HAP-1 (cell line): ENCODE data around the gene PTPRF.

ENCODE experiments used
- DNase-seq, 2 experiments: peaks; one replicate each; pipeline ENCODE4 v3.0.0-alpha.2; 2016 to 2020; ENCODE audit warnings: low spot score in 2 of 2
- H3K27me3 ChIP-seq: fragments of 250-450 bp; sonication (Bioruptor Pico); 2 replicates; pipeline ENCODE4 v1.5.1; 2020; ENCODE audit warnings: low read depth, mild to moderate bottlenecking, moderate library complexity
- H3K36me3 ChIP-seq: fragments of 250-450 bp; sonication (Bioruptor Pico); replicated peaks from 2 replicates; pipeline ENCODE4 v1.5.1; 2020; ENCODE audit warnings: mild to moderate bottlenecking
- H3K4me1 ChIP-seq: fragments of 250-450 bp; sonication (Bioruptor Pico); 2 replicates; pipeline ENCODE4 v1.5.1; 2020; ENCODE audit warnings: mild to moderate bottlenecking
- H3K4me3 ChIP-seq: fragments of 250-450 bp; sonication (Bioruptor Pico); 2 replicates; pipeline ENCODE4 v1.5.1; 2020; ENCODE audit warnings: mild to moderate bottlenecking, moderate library complexity
- H3K9me3 ChIP-seq: fragments of 250-450 bp; sonication (Bioruptor Pico); 2 replicates; pipeline ENCODE4 v1.5.1; 2020; ENCODE audit warnings: mild to moderate bottlenecking, moderate library complexity
- in situ Hi-C: fragments of 300-500 bp; cut with MboI; formaldehyde crosslinking; loops from 3 replicates; pipeline ENCODE4 v1.14.3; 2020; ENCODE audit warnings: low sequenced_read_pairs, inconsistent platforms, mixed read lengths

PTPRF gene

DNA sequence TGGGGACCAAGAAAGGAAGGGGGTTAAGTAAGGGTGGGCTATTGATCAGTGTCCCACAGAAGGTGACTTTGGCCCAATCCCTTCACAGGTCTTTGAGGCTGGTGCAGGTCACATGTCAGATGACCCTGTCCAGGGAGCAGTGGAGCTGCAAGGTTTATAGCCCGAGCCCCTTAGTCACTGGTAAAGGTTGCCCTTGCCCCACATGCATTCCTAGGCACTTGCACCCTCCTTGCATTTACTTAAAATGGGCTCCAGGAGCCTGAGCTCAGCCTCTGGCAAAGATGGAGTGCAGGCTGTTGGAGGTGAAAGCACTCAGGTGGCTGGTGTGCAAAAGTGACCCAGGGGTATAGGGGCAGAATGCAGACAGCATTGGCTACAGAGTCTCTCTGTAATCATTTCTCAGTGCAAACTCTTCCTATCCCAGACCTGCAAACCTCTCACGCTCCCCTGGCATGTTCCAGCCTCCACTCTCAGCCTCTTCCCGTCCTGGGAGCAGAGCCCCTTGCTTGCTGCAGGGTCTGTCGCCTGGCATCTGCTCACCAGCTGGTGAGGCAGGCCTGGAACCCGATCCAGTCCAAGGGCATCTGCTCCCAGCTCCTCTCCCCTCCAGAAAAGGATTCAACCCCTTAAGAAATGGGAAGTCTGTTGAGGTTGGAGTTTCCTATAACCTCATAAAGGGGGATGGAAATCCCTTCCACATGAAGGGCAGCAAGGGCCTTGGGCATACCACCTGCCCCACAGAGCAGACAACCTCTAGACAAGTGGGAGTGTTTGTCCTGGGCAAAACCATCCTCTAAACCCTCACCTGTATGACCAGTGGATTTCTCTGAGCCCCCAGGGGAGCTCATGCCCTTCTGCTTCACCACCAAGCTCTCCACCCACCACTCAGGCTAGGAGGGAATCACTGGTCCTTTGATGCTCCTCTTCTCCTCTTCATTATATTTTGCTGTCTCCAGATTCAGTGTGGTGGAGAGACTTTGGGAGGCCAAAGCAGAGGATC lies 23.1 kb upstream of the PTPRF start:
- Histone ChIP-seq H3K4me3 (no peak overlapping the region), H3K9me3 (no peaks in the 10 kb centered on the region), H3K27me3 (no peaks in the 10 kb centered on the region), H3K36me3 (no peaks in the 10 kb centered on the region), H3K4me1 (no peaks in the 10 kb centered on the region)
- in situ Hi-C loops = no loop called here
- DNase-seq = no peak

DNA sequence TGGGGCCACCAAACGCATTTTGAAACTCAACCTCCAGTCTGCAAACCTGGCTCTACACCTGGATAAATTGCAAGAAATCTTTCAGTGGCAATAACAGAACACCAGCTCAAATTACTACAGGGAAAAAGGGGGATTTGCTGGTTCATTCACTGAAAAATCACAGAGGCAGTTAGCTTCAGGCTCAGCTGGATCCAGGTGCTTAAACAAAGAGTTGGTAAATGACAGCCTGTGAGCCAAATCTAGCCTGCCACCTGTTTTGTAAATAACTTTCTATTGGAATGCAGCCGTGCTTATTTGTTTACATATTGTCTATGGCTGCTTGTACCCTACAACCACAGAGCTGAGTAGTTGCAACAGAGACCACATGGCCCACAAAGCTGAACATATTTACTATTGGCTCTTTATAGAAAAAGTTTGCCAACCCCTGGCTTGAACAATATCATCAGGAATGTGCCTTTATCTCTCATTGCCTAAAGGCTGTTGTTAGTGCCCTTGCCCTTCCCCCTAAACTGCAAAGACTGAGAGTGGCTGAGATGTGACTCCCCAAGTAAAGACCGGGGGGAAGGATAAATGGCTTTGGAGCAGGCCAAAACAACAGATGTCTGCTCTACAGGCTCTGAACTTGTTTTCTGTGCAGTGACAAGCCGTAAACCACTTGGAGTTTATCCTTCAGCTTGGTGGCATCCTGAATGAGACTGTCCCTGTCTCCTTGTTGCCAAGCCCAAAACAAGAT lies 21.5 kb upstream of the PTPRF start:
- H3K9me3 ChIP-seq = no peaks in the 10 kb centered on the region
- no peaks in the 10 kb centered on the region for H3K4me1 ChIP-seq
- H3K4me3 ChIP-seq = no peak overlapping the region
- in situ Hi-C loops = no loop called here
- no peak for DNase-seq
- H3K27me3 ChIP-seq = no peaks in the 10 kb centered on the region
- H3K36me3 ChIP-seq = no peaks in the 10 kb centered on the region

DNA sequence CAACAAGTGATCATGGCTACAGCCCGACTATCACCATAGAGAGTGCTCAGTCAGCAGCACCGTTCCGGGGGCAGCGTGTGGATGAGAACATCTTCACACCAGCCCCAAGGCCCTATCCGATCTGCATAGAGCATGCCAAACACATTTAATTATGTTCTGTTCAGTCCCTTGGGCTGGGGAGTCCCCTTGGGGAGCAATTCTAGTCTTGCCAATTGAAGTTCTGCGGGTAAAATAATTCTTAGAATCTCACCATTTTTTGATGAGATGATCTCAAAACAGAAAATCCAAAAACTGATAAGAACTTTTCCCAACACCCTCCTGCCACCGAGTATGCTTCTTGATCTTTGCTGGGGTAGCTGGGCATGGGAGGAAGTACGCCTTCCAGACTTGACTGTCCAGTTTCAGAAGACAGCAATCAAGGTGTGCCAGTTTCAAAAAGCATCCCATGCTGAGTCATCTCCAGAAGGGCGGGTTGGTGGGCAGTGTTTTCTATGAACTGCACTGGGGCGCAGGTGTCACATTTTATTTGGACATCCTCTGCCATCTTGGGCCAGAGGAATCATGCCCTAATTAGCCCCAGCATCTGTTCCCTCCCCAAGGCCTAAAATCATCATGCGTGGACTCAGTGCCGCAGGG lies 20.8 kb upstream of the PTPRF start:
- H3K4me3 ChIP-seq = no peak overlapping the region
- in situ Hi-C loops = no loop called here
- H3K36me3 ChIP-seq = no peaks in the 10 kb centered on the region
- no peaks in the 10 kb centered on the region for H3K4me1 ChIP-seq
- H3K9me3 ChIP-seq = no peaks in the 10 kb centered on the region
- H3K27me3 ChIP-seq = no peaks in the 10 kb centered on the region
- DNase-seq = no peak

DNA sequence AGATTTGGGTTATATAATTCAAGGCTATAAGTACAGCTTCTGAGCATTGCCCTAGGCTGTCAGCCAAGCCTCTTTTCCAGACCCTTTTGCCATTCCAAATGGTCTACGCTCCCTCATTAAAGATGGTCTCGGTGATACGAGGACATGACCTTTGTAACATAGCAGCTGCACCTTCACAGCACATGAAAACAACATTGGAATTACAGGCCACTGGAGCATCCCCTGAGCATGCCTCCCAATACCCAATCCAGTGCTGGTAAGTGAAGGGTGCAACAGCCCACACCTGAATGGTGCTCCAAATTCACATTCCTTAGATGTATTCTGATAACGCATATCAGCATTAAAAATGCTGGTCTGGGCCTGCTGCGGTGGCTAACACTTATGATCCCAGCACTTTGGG lies 20.1 kb upstream of the PTPRF start:
- in situ Hi-C loops = no loop called here
- H3K36me3 ChIP-seq = no peaks in the 10 kb centered on the region

DNA sequence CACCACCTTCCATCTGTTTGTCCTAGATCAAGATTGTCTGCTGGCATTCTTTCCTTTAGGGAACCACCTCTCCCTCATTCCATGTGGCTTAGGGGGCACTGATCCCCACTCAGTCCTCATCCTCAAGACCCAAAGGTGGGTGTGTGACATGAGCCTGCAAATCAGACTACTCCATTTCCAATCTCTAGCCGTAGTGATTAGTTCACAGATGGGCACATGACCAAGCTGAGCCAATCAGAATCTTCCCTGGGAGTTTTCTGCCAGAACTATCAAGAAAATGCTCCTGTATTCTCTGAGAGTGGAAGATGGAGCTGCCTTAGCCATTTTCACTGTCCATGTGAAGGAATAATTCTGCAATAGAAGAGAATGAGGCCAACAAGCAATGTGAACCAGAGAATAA lies 19.3 kb upstream of the PTPRF start:
- 0 out of 2 replicates have a peak, but pooled peaks cover 3% of the 10 kb centered on the region for H3K27me3 ChIP-seq
- H3K4me1 ChIP-seq = no peaks in the 10 kb centered on the region
- DNase-seq = no peak
- H3K4me3 ChIP-seq = no peak overlapping the region
- in situ Hi-C loops = no loop called here
- H3K9me3 ChIP-seq = no peaks in the 10 kb centered on the region
- H3K36me3 ChIP-seq = no peaks in the 10 kb centered on the region

More for the DNA sequence above, 20.1 kb upstream of the PTPRF start:
- Histone ChIP-seq H3K27me3 (no peaks in the 10 kb centered on the region), H3K4me1 (no peaks in the 10 kb centered on the region), H3K4me3 (no peak overlapping the region), H3K9me3 (no peaks in the 10 kb centered on the region)
- no peak for DNase-seq

DNA sequence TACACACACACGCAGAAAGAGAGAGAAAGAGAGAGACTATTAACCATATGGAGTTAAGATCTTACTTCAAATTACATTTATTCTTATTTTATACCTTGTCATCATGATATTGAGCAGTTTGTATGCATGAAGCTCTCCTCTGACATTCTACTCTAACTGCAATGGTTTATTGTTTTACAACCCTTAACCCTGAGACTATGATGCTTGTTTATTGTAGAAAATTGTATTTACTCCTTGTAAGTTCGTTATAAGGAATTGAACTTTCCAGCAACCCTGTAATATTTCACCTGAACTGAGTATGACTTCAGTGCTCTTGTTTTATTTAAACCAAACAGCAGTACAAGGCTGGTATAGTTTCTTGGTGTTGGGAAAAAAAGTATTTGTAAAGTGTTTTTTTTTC lies 18.6 kb upstream of the PTPRF start:
- no peak for DNase-seq
- Histone ChIP-seq H3K4me3 (no peak overlapping the region), H3K27me3 (peaks cover 6% of the 10 kb centered on the region; the same call in 1 of the 2 replicates), H3K4me1 (no peaks in the 10 kb centered on the region), H3K9me3 (no peaks in the 10 kb centered on the region), H3K36me3 (no peaks in the 10 kb centered on the region)
- in situ Hi-C loops = no loop called here

DNA sequence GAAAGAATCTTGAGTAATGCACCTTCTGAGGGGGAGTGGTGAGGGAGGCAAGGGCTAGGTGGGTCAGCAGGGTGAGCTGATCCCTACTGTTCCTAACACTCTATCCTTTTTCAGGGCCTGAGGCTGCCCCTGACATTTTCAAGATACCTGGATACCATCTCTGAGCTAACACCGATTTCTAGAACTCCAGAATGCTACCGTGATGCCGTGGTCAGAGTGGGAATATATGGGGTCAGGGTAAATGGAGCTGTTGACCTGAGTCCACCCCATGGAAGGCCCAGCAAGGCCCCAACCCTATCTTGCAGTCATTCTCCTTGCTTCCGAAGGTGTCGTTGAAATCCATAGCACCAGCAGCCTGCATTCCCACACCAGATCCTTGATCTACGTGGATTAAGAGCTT lies 18.0 kb upstream of the PTPRF start:
- Histone ChIP-seq H3K4me1 (no peaks in the 10 kb centered on the region), H3K9me3 (no peaks in the 10 kb centered on the region), H3K27me3 (peaks cover 6% of the 10 kb centered on the region; the same call in 1 of the 2 replicates), H3K4me3 (no peak overlapping the region), H3K36me3 (no peaks in the 10 kb centered on the region)
- in situ Hi-C loops = no loop called here
- DNase-seq = no peak

DNA sequence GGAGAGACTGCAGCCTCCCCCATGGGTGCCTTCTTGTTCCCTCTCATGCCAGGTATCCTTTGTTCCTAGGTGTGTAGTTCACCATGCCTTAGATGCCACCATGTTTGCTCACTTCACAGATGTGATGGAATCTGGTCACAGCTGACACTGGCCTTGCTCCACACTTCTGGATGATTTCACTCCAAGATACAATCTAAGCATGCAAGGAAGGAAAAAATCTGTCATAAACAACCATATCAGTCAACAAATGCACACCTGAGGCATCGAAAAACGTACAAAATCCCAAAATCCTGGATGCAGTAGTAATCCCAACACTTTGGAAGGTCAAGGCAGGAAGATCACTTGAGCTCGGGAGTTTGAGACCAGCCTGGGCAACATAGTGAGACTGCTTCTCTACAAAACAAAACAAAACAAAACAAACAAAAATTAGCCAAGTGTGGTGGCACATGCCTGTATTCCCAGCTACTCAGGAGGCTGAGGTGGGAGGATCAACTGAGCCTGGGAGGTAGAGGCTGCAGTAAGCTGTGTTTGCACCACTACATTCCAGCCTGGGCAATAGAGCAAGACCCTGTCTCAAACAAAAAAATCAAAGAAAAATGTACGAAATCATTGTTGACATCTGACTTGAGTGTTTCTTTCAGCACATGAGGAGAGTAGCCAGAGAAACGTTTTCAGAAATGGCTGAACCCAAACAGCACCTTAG lies 17.1 kb upstream of the PTPRF start:
- in situ Hi-C loops = no loop called here
- DNase-seq = no peak
- H3K4me3 ChIP-seq = no peak overlapping the region
- no peaks in the 10 kb centered on the region for H3K9me3 ChIP-seq
- no peaks in the 10 kb centered on the region for H3K4me1 ChIP-seq
- H3K27me3 ChIP-seq = peaks cover 8% of the 10 kb centered on the region
- H3K36me3 ChIP-seq = no peaks in the 10 kb centered on the region

DNA sequence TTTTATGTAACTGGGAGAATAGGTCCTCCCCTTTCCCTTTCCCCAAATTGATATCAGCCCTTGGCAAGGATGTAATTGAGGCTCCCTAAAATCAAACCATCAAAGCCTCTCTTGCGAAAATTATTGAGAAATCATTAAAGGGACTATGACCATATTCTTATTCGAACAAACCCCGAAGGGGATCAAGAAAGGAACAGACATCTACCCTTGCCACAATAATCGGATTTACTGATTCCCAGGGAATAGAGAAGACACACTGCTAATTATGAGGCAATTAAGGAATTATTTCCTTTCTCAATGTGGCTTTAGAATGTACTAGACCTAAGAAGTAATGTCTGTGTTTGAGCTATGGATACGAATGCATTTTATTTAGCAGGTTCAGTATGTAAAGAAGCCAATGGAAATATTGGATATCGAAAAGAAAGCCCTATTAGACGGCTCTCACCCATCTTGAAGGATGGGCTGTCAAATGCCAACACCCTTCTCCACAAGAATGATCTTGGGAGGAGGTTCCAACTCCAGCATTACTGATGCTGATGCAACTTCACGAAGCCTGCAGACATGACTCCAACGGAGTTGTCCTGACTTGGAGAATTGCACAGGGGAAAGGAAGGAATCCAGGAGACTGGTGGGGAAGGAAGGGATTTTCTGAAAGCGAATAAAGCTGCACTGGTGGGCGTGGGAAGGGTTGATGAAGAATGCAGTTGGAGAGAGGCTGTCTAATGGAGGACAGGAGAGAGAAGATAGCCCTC lies 11.6 kb upstream of the PTPRF start:
- Histone ChIP-seq H3K9me3 (no peaks in the 10 kb centered on the region), H3K4me1 (no peaks in the 10 kb centered on the region), H3K4me3 (no peak overlapping the region), H3K27me3 (peaks cover 22% of the 10 kb centered on the region), H3K36me3 (no peaks in the 10 kb centered on the region)
- DNase-seq = no peak
- in situ Hi-C loops = no loop called here

DNA sequence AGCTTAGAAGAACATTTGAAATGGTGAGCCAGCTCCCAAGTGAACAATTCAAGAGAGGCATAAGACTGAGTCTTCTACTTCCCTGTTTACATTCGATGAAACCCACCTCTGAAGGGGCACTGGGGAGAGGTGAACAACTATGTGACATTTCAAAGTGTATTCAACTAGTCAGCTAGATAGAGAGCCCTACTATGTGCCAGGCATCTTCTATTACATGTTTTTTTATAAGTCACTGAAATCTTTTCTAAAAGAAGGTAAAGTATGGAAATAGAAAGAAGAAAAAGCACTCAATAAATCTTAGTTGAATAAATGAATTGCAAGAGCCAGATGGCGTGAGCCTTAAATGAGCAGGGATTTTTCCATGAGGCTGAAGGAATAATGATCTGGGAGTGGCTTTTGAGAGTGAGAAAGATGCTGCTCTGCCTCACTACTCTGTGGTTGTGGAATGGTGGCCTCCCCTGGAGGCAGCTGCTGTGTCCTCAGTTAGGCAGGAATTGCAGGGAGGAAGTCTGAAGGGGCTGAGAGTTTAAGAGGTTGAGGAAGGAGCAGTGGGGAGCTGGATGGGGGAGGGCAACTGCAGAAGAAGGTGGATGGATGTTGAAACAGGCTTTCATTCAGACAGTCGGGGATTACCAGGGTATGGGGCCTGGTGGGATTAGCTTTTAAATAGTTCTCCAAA lies 10.4 kb upstream of the PTPRF start:
- Histone ChIP-seq H3K4me3 (no peak overlapping the region), H3K9me3 (no peaks in the 10 kb centered on the region), H3K36me3 (no peaks in the 10 kb centered on the region), H3K27me3 (peaks cover 22% of the 10 kb centered on the region), H3K4me1 (no peaks in the 10 kb centered on the region)
- DNase-seq = no peak
- in situ Hi-C loops = loop anchor here (10.0 kb wide), 1 partner anchor 515 kb away; the partner anchor contains the start of gene SLC6A9

DNA sequence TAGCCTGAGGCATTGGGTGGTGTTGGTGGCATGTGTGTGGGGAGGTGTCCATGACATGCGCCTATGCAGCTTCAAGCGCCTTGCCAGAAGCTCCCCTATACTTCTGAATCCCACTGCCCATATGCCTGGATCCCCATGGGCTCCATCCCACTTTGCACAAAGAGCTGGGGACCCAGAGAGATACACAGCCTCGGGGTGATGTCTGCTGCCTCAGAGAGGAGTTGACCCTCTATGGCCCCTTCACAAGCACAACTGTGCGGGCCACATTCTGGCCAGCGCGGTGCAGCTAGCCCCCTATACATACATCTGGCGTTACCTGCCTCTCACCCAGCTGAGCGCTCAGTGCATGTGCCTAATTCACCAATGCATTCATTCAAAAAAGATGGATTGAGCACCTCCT lies 9.6 kb upstream of the PTPRF start:
- Histone ChIP-seq H3K36me3 (no peaks in the 10 kb centered on the region), H3K4me1 (no peaks in the 10 kb centered on the region), H3K4me3 (no peak overlapping the region), H3K27me3 (peaks cover 19% of the 10 kb centered on the region), H3K9me3 (no peaks in the 10 kb centered on the region)
- in situ Hi-C loops = loop anchor here (10.0 kb wide), 1 partner anchor 514 kb away; the partner anchor contains the start of gene SLC6A9
- no peak for DNase-seq

DNA sequence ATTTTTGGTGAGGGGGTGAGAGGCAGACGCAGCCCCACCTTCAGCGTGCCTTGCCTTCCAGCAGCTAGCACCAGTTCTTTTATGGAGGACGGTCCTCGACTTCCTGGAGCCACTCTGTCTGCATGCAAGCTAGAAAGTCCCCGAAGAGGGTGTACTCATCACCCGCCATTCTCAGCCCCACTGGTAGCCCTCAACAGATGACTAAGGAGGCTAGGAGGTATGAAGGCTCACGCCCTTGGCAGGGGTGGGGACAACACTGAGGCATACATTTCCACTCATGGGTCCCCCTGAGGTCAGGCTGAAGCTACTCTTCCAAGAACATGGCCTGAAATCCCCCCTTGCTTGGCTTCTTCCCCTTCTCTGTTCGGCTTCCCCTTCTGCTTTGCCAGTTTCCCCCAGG lies 8.9 kb upstream of the PTPRF start:
- no peaks in the 10 kb centered on the region for H3K4me1 ChIP-seq
- in situ Hi-C loops = loop anchor here (10.0 kb wide), 1 partner anchor 513 kb away; the partner anchor contains the start of gene SLC6A9
- DNase-seq = no peak
- H3K27me3 ChIP-seq = peaks cover 18% of the 10 kb centered on the region
- no peaks in the 10 kb centered on the region for H3K36me3 ChIP-seq
- no peak overlapping the region for H3K4me3 ChIP-seq
- H3K9me3 ChIP-seq = no peaks in the 10 kb centered on the region
